ENCODE measurements around the gene IRGQ. TPM values are rescaled to one million over a fixed set of nuclear protein-coding genes. Genes with fewer than 3 reads are reported as not detected.
"Not testable (repeated sequence)": the region's sequence is repeated elsewhere in the genome, so short reads cannot be mapped to it uniquely, and the experiment has no call there.

Gene IRGQ
- total RNA-seq, 1 experiment from 2014 or later, result 38.1 TPM

DNA sequence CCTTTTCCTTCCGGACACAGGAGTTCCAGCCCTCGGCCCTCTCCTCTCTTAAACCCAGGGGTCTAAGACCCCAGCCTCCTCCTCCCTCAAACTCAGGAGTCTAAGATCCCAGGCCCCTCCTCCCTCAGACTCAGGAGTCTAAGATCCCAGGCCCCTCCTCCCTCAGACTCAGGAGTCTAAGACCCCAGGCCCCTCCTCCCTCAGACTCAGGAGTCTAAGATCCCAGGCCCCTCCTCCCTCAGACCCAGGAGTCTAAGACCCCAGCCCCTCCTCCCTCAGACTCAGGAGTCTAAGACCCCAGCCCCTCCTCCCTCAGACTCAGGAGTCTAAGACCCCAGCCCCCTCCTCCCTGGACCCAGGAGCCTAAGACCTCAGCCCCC is 39.6 kb upstream of the IRGQ start:
- H3K36me3 Mint-ChIP-seq; ATAC-seq; H3K9me3 Mint-ChIP-seq; DNase-seq (ENCODE audit: low spot score): not testable (repeated sequence)
- CTCF ChIA-PET, result interaction anchor here (0.7 to 1.8 kb wide), 5 partner anchors 9 to 628 kb away, joined by 3 to 16 read pairs (median 4); no protein-coding TSS in a partner anchor
- peak; percentile 7; the same call in 1 of the 2 replicates for TF ChIP-seq SP1 (CRISPR knock-in tag; conservative IDR thresholded peaks at IDR 0.05)
- Mint-ChIP-seq H3K4me1 (peaks cover 20% of the 10 kb centered on the region), H3K27me3 (ENCODE audit: low read depth) (peaks cover 68% of the 10 kb centered on the region), H3K4me3 (peak overlapping the region; percentile 82), H3K27ac (peak overlapping the region; percentile 41; the same call in 1 of the 2 replicates)
- POLR2A ChIA-PET, result interaction anchor here (1.3 kb wide), 1 partner anchor 39 kb away, joined by 4 read pairs; the partner anchor contains the start of genes IRGQ and ZNF576

DNA sequence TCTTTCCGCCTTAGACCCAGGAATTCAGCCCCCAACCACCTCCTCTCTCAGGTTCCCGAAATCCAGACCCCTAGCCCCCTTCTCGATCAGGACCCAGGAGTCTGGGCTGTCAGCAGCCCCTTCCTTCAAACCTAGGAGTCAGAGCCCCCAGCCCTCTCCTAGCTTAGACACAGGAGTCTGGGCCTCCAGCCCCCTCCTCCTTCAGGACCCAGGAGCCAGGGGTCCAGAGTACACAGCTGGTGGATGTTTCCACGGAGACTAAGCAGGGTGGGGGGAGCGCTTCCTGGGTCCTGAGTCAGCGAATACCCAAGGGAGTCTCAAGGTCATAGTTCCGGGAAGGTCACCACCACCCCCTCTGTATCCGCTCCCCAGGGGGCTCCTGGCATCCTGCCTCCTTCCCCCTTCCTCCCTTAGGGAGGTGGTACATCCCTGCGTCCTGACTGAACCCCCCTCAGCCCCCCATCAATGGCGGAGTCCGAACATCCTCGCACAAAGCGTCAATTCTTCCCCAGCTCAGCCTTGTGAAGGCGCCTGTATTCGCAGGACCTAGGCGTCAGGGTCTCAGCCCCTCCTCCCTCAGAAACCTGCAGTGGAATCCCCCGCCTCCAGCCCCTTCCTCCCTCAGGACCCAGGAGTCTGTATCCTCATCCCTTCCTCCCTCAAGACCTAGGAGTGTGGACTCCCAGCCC is 39.1 kb upstream of the IRGQ start:
- ChIA-PET CTCF (interaction anchor here (0.9 to 2.2 kb wide), 5 partner anchors 17 to 80 kb away, joined by 3 to 16 read pairs (median 7); no protein-coding TSS in a partner anchor), POLR2A (interaction anchor here (1.3 kb wide), 1 partner anchor 39 kb away, joined by 4 read pairs; the partner anchor contains the start of genes IRGQ and ZNF576)
- TF ChIP-seq ZNF317 (CRISPR knock-in tag; IDR thresholded peaks at IDR 0.05; ENCODE audit: borderline replicate concordance, low read depth), result no peak
- no peak for TF ChIP-seq NR2C2 (CRISPR knock-in tag; IDR thresholded peaks at IDR 0.05)
- TF ChIP-seq, protein P1, sequence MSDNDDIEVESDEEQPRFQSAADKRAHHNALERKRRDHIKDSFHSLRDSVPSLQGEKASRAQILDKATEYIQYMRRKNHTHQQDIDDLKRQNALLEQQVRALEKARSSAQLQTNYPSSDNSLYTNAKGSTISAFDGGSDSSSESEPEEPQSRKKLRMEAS (CRISPR knock-in tag; IDR thresholded peaks at IDR 0.05), result no peak
- TF ChIP-seq NFYB (CRISPR knock-in tag; conservative IDR thresholded peaks at IDR 0.05; ENCODE audit: low read depth), result no peak
- TF ChIP-seq ATF1 (CRISPR knock-in tag; IDR thresholded peaks at IDR 0.05), result no peak
- TF ChIP-seq SOX15 (CRISPR knock-in tag; IDR thresholded peaks at IDR 0.05), result no peak
- peak; percentile 40; the same call in 1 of the 2 replicates for TF ChIP-seq ESRRA (CRISPR knock-in tag; IDR thresholded peaks at IDR 0.05; ENCODE audit: borderline replicate concordance)
- no peak for TF ChIP-seq ZNF138 (CRISPR knock-in tag; conservative IDR thresholded peaks at IDR 0.05)
- no peak for TF ChIP-seq CBFB (CRISPR knock-in tag; IDR thresholded peaks at IDR 0.05; ENCODE audit: low read depth)
- no peak for TF ChIP-seq SMAD3 (CRISPR knock-in tag; IDR thresholded peaks at IDR 0.05; ENCODE audit: borderline replicate concordance)
- TF ChIP-seq SMAD4 (CRISPR knock-in tag; IDR thresholded peaks at IDR 0.05), result no peak
- TF ChIP-seq, protein P2, sequence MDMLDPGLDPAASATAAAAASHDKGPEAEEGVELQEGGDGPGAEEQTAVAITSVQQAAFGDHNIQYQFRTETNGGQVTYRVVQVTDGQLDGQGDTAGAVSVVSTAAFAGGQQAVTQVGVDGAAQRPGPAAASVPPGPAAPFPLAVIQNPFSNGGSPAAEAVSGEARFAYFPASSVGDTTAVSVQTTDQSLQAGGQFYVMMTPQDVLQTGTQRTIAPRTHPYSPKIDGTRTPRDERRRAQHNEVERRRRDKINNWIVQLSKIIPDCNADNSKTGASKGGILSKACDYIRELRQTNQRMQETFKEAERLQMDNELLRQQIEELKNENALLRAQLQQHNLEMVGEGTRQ (CRISPR knock-in tag; IDR thresholded peaks at IDR 0.05), result no peak
- TF ChIP-seq, protein P3, sequence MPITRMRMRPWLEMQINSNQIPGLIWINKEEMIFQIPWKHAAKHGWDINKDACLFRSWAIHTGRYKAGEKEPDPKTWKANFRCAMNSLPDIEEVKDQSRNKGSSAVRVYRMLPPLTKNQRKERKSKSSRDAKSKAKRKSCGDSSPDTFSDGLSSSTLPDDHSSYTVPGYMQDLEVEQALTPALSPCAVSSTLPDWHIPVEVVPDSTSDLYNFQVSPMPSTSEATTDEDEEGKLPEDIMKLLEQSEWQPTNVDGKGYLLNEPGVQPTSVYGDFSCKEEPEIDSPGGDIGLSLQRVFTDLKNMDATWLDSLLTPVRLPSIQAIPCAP (CRISPR knock-in tag; IDR thresholded peaks at IDR 0.05), result no peak
- TF ChIP-seq, protein P4, sequence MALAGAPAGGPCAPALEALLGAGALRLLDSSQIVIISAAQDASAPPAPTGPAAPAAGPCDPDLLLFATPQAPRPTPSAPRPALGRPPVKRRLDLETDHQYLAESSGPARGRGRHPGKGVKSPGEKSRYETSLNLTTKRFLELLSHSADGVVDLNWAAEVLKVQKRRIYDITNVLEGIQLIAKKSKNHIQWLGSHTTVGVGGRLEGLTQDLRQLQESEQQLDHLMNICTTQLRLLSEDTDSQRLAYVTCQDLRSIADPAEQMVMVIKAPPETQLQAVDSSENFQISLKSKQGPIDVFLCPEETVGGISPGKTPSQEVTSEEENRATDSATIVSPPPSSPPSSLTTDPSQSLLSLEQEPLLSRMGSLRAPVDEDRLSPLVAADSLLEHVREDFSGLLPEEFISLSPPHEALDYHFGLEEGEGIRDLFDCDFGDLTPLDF (CRISPR knock-in tag; IDR thresholded peaks at IDR 0.05), result no peak
- peak; percentile 41; the same call in 1 of the 2 replicates for TF ChIP-seq GABPB1 (CRISPR knock-in tag; IDR thresholded peaks at IDR 0.05)
- TF ChIP-seq, protein P5, sequence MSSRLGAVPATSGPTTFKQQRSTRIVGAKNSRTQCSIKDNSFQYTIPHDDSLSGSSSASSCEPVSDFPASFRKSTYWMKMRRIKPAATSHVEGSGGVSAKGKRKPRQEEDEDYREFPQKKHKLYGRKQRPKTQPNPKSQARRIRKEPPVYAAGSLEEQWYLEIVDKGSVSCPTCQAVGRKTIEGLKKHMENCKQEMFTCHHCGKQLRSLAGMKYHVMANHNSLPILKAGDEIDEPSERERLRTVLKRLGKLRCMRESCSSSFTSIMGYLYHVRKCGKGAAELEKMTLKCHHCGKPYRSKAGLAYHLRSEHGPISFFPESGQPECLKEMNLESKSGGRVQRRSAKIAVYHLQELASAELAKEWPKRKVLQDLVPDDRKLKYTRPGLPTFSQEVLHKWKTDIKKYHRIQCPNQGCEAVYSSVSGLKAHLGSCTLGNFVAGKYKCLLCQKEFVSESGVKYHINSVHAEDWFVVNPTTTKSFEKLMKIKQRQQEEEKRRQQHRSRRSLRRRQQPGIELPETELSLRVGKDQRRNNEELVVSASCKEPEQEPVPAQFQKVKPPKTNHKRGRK (CRISPR knock-in tag; IDR thresholded peaks at IDR 0.05; ENCODE audit: borderline replicate concordance), result no peak
- TF ChIP-seq ZNF263 (CRISPR knock-in tag; IDR thresholded peaks at IDR 0.05; ENCODE audit: low read depth), result no peak
- no peak for TF ChIP-seq RELA (CRISPR knock-in tag; IDR thresholded peaks at IDR 0.05; ENCODE audit: borderline replicate concordance)
- TF ChIP-seq FOXJ3 (CRISPR knock-in tag; IDR thresholded peaks at IDR 0.05; ENCODE audit: borderline replicate concordance), result no peak
- TF ChIP-seq SP1 (CRISPR knock-in tag; conservative IDR thresholded peaks at IDR 0.05), result 0 out of 2 replicates have a peak, but pooled peaks have one; percentile 20
- TF ChIP-seq JAZF1 (CRISPR knock-in tag; IDR thresholded peaks at IDR 0.05), result no peak
- TF ChIP-seq TEAD4 (CRISPR knock-in tag; IDR thresholded peaks at IDR 0.05), result no peak
- TF ChIP-seq, protein P6, sequence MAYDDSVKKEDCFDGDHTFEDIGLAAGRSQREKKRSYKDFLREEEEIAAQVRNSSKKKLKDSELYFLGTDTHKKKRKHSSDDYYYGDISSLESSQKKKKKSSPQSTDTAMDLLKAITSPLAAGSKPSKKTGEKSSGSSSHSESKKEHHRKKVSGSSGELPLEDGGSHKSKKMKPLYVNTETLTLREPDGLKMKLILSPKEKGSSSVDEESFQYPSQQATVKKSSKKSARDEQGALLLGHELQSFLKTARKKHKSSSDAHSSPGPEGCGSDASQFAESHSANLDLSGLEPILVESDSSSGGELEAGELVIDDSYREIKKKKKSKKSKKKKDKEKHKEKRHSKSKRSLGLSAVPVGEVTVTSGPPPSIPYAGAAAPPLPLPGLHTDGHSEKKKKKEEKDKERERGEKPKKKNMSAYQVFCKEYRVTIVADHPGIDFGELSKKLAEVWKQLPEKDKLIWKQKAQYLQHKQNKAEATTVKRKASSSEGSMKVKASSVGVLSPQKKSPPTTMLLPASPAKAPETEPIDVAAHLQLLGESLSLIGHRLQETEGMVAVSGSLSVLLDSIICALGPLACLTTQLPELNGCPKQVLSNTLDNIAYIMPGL (CRISPR knock-in tag; IDR thresholded peaks at IDR 0.05), result no peak
- no peak for TF ChIP-seq ZNF416 (CRISPR knock-in tag; IDR thresholded peaks at IDR 0.05)
- Mint-ChIP-seq H3K4me3 (peak overlapping the region; percentile 82), H3K27ac (peak overlapping the region; percentile 41; the same call in 1 of the 2 replicates), H3K9me3 (no peaks in the 10 kb centered on the region), H3K36me3 (no peaks in the 10 kb centered on the region), H3K27me3 (ENCODE audit: low read depth) (peaks cover 63% of the 10 kb centered on the region), H3K4me1 (peaks cover 20% of the 10 kb centered on the region)
- peak; percentile 53 for ATAC-seq
- DNase-seq (ENCODE audit: low spot score), result no peak

Data from WTC11 (cell line).